HepG2 (cell line): Measurements from ENCODE around the gene MYO18A. TPM values are rescaled to one million over a fixed set of nuclear protein-coding genes. Genes with fewer than 3 reads are reported as not detected.

Experiments used
- ATAC-seq: fragments of 200-7000 bp; cut with Tn5 transposase; 3 replicates; pipeline ENCODE4 v1.9.1; 2020; ENCODE audit warnings: mild to moderate bottlenecking, moderate library complexity
- BruUV-seq: library from RNA; stranded (reverse); fragments of 400-500 nt; replicated peaks from 2 replicates; lab custom pipeline; 2021; lab: Mats Ljungman, UMichigan
- CTCF ChIA-PET: fragments of 300-600 bp; formaldehyde crosslinking; extraction: SDS; loops from one replicate; lab custom pipeline; 2021; ENCODE audit warnings: low total read pairs, inconsistent platforms, low intra/inter-chr PET ratio; lab: Yijun Ruan, JAX
- POLR2A ChIA-PET: fragments of 350-600 bp; sonication (Branson Sonifier 250); formaldehyde crosslinking; loops from one replicate; lab custom pipeline; 2020; ENCODE audit warnings: antibody characterized with exemption, inconsistent platforms; lab: Yijun Ruan, JAX
- DNase-seq: peaks from one replicate; pipeline ENCODE4 v3.0.0-alpha.2; 2015; ENCODE audit warnings: low spot score
- FAIRE-seq: peaks from 3 replicates; lab custom pipeline; 2011; peaks lifted over from hg19 to GRCh38; lab: Jason Lieb, UNC
- H2AFZ ChIP-seq: one replicate; pipeline ENCODE4 v1.6.1; 2011; ENCODE audit warnings: low read length, inconsistent platforms
- H3K27ac ChIP-seq: fragments of 300-600 bp; 3 replicates; pipeline ENCODE4 v1.8.0; 2011; ENCODE audit warnings: mixed run types, mild to moderate bottlenecking, mixed read lengths, low read length, inconsistent platforms; ENCODE audit not compliant: insufficient read depth; ENCODE audit errors: extremely low read length
- H3K27me3 ChIP-seq, 2 experiments: fragments of 200-600 bp in 1 of 2; 2 replicates in 1 of 2; 3 replicates in 1 of 2; pipeline versions ENCODE4 v1.6.0 to v1.8.0; 2011; ENCODE audit warnings: low read length in 2 of 2, mild to moderate bottlenecking in 2 of 2, moderate library complexity in 2 of 2, inconsistent platforms in 1 of 2; ENCODE audit not compliant: insufficient read depth in 2 of 2, control insufficient read depth in 1 of 2
- H3K36me3 ChIP-seq, 2 experiments: fragments of 200-600 bp in 1 of 2; replicated peaks in 1 of 2; 2 replicates in 1 of 2; 3 replicates in 1 of 2; pipeline versions ENCODE4 v1.5.1 to v1.8.0; 2011; ENCODE audit warnings: low read length in 2 of 2, inconsistent platforms in 1 of 2; ENCODE audit not compliant: insufficient read depth in 2 of 2, control insufficient read depth in 1 of 2
- H3K4me1 ChIP-seq: 2 replicates; pipeline ENCODE4 v1.5.1; 2012; ENCODE audit warnings: low read length, inconsistent platforms; ENCODE audit not compliant: insufficient read depth
- H3K4me2 ChIP-seq: 2 replicates; pipeline ENCODE4 v1.6.0; 2011; ENCODE audit warnings: low read depth, low read length, inconsistent platforms
- H3K4me3 ChIP-seq, 3 experiments: fragments of 200-600 bp in 1 of 3; sonication (generic), shearing (Covaris generic) in 1 of 3; replicated peaks in 1 of 3; 2 replicates each; pipeline ENCODE4 v1.5.1; 2011 to 2016; ENCODE audit warnings: low read length in 3 of 3, inconsistent platforms in 2 of 3, low read depth in 2 of 3, mild to moderate bottlenecking in 2 of 3, control low read depth in 1 of 3, mixed read lengths in 1 of 3; ENCODE audit not compliant: insufficient read depth in 1 of 3
- H3K79me2 ChIP-seq: one replicate; pipeline ENCODE4 v1.6.1; 2011; ENCODE audit warnings: low read length, inconsistent platforms; ENCODE audit not compliant: insufficient read depth
- H3K9ac ChIP-seq: 2 replicates; pipeline ENCODE4 v1.6.0; 2011; ENCODE audit warnings: mild to moderate bottlenecking, low read depth, low read length, inconsistent platforms; ENCODE audit not compliant: insufficient read depth
- H3K9me3 ChIP-seq: 2 replicates; pipeline ENCODE4 v1.5.1; 2012; ENCODE audit warnings: mild to moderate bottlenecking, low read length
- H4K20me1 ChIP-seq: 2 replicates; pipeline ENCODE4 v1.6.0; 2011; ENCODE audit warnings: inconsistent platforms, mild to moderate bottlenecking, low read length, moderate library complexity; ENCODE audit not compliant: insufficient read depth
- AGO1 ChIP-seq: fragments of 200-400 bp; formaldehyde crosslinking; IDR thresholded peaks from 2 replicates; pipeline ENCODE4 v1.6.1; 2017; ENCODE audit warnings: mild to moderate bottlenecking, low read depth, low read length, moderate library complexity; ENCODE audit not compliant: poor library complexity, severe bottlenecking
- CREM ChIP-seq, 2 experiments: sonication (generic) in 1 of 2; formaldehyde crosslinking in 1 of 2; IDR thresholded peaks; 2 replicates each; pipeline versions ENCODE4 v1.4.0 to v1.6.1; 2016 to 2020; ENCODE audit warnings: antibody characterized with exemption in 1 of 2, mild to moderate bottlenecking in 1 of 2, missing genetic modification reagents in 1 of 2
- GTF3A ChIP-seq: sonication (generic); formaldehyde crosslinking; conservative IDR thresholded peaks from 2 replicates; pipeline ENCODE4 v1.4.0; 2020; ENCODE audit warnings: mild to moderate bottlenecking, missing genetic modification reagents
- HNRNPL ChIP-seq: fragments of 200-400 bp; formaldehyde crosslinking; IDR thresholded peaks from 2 replicates; pipeline ENCODE4 v1.6.1; 2017; ENCODE audit warnings: mild to moderate bottlenecking, low read depth, low read length
- KDM2A ChIP-seq: sonication (generic); formaldehyde crosslinking; IDR thresholded peaks from 2 replicates; pipeline ENCODE4 v1.4.0; 2020; ENCODE audit warnings: low read depth, missing genetic modification reagents, borderline replicate concordance
- KLF12 ChIP-seq: sonication (generic); formaldehyde crosslinking; IDR thresholded peaks from 2 replicates; pipeline ENCODE4 v1.4.0; 2020; ENCODE audit warnings: missing genetic modification reagents, borderline replicate concordance
- NFE2 ChIP-seq: sonication (generic); formaldehyde crosslinking; IDR thresholded peaks from 2 replicates; pipeline ENCODE4 v1.4.0; 2020; ENCODE audit warnings: missing genetic modification reagents
- NR1H2 ChIP-seq: sonication (generic); formaldehyde crosslinking; IDR thresholded peaks from 2 replicates; pipeline ENCODE4 v1.8.1; 2022; ENCODE audit warnings: low read depth, missing genetic modification reagents, borderline replicate concordance
- SMYD3 ChIP-seq: sonication (generic); formaldehyde crosslinking; IDR thresholded peaks from 2 replicates; pipeline ENCODE4 v1.8.1; 2023; ENCODE audit warnings: mild to moderate bottlenecking, missing genetic modification reagents
- ZNF572 ChIP-seq: sonication (generic); formaldehyde crosslinking; IDR thresholded peaks from 2 replicates; pipeline ENCODE4 v1.5.1; 2020; ENCODE audit warnings: mild to moderate bottlenecking, missing genetic modification reagents
- ZNF577 ChIP-seq: sonication (generic); formaldehyde crosslinking; IDR thresholded peaks from 2 replicates; pipeline ENCODE4 v1.4.0; 2020; ENCODE audit warnings: mild to moderate bottlenecking, low read depth, missing genetic modification reagents, borderline replicate concordance
- WGBS: methylation state at CpG from one replicate; pipeline ENCODE4 v1.1.6; 2017; ENCODE audit warnings: low lambda C conversion rate; 5-methylcytosine and 5-hydroxymethylcytosine counted together
- in situ Hi-C: cut with HindIII; loops from 2 replicates; pipeline ENCODE4 v1.10.0; 2017; ENCODE audit warnings: low pct_unique_long_range_greater_than_20kb; ENCODE audit not compliant: extremely low pct_ligation_motif_present
- intact Hi-C: fragments of 100-400 bp; cut with micrococcal nuclease; formaldehyde crosslinking; loops from one replicate; pipeline ENCODE4 v1.10.0; 2022; ENCODE audit not compliant: unreplicated experiment
- polyA plus RNA-seq, 8 experiments: library from polyadenylated mRNA; depleted of rRNA in 3 of 8; stranded (reverse) in 7 of 8; unstranded in 1 of 8; fragments of >200 nt; fragmentation: Illumina TruSeq in 4 of 8; extraction: Trizol in 4 of 8; gene quantifications; 2 replicates each; pipeline versions ENCODE4 v1.2.1 to v1.2.3, GENCODE V29; 2011 to 2016; ENCODE audit warnings: low read depth in 4 of 8, missing spikeins in 1 of 8, mixed read lengths in 1 of 8; ENCODE audit not compliant: insufficient read depth in 1 of 8
- total RNA-seq, 5 experiments: library from RNA; depleted of rRNA; stranded (reverse); fragments of >200 nt; fragmentation: Illumina TruSeq; extraction: Trizol; gene quantifications; 2 replicates each; pipeline ENCODE4 v1.2.3, GENCODE V29; 2016; ENCODE audit warnings: low read depth in 1 of 5
- TF ChIP-seq, protein P1 (sequence below): IDR thresholded peaks from 2 replicates; pipeline ENCODE4 v1.6.1; 2018; ENCODE audit warnings: missing genetic modification reagents, mild to moderate bottlenecking, missing compliant biosample characterization
- TF ChIP-seq, protein P2 (sequence below): sonication (generic); formaldehyde crosslinking; IDR thresholded peaks from 2 replicates; pipeline ENCODE4 v1.5.1; 2020; ENCODE audit warnings: missing genetic modification reagents, mild to moderate bottlenecking, borderline replicate concordance

Gene MYO18A
- total and polyA plus RNA-seq, 2 of the 13 experiments (the other 11 are each of a cell fraction or from before 2014, with no cell fraction given), result 16.8 to 24.8 TPM

DNA sequence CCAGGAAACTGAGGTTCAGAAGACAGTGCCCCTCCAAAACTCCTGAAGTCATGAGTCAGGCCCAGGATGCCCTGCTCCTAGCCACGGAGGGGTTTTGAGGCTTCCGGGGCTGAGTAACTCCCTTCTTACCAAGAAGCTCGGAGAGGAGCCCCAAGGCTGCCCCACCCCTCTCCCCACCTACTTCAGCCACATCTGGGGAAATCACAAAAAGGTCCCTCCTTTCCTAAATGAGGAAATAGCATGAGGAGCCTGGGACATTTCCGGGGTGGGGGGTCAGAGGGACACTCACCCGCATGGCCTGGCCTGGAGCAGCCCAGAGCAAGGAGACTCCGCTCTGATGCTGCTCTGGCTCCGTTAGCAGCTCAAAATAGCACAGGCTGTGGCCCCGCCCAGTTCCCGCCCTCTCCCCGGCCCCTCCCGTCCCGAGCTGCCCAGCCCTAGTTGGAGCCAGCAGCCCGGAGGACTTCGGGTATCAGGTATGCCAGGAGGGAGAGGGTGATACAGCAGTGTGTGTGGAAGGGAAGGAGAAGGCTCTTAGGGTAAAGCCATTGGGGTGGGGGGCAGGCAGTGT lies 40.1 kb downstream of the MYO18A start:
- no peaks in the 10 kb centered on the region for H3K9me3 ChIP-seq
- no peak for DNase-seq
- no peak overlapping the region for H3K27ac ChIP-seq
- no peak overlapping the region for H3K9ac ChIP-seq
- H4K20me1 ChIP-seq, result peaks cover 42% of the 10 kb centered on the region
- peaks cover 10 to 18% of the 10 kb centered on the region in 2 experiments for H3K36me3 ChIP-seq
- H3K27me3 ChIP-seq, result no peaks in the 10 kb centered on the region
- peaks cover 33% of the 10 kb centered on the region for H3K79me2 ChIP-seq
- FAIRE-seq, result no peak
- peaks cover 28% of the 10 kb centered on the region for H3K4me1 ChIP-seq
- intact Hi-C loops (loop anchor here (10.0 kb wide), 1 partner anchor 55 kb away; no protein-coding TSS in a partner anchor), in situ Hi-C loops (no loop called here)
- H2AFZ ChIP-seq, result no peak overlapping the region
- TF ChIP-seq ZNF572 (CRISPR knock-in tag) (no peak), KLF12 (CRISPR knock-in tag) (no peak), ZNF577 (CRISPR knock-in tag) (no peak), NFE2 (CRISPR knock-in tag) (no peak), AGO1 (no peak), HNRNPL (no peak), NR1H2 (no peak), KDM2A (CRISPR knock-in tag) (no peak), SMYD3 (no peak), GTF3A (CRISPR knock-in tag) (no peak), CREM (IDR thresholded peaks at IDR 0.05) (no peak), CREM (CRISPR knock-in tag; IDR thresholded peaks at IDR 0.05) (no peak)
- TF ChIP-seq, protein P1, sequence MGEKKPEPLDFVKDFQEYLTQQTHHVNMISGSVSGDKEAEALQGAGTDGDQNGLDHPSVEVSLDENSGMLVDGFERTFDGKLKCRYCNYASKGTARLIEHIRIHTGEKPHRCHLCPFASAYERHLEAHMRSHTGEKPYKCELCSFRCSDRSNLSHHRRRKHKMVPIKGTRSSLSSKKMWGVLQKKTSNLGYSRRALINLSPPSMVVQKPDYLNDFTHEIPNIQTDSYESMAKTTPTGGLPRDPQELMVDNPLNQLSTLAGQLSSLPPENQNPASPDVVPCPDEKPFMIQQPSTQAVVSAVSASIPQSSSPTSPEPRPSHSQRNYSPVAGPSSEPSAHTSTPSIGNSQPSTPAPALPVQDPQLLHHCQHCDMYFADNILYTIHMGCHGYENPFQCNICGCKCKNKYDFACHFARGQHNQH (CRISPR knock-in tag), result no peak
- TF ChIP-seq, protein P2, sequence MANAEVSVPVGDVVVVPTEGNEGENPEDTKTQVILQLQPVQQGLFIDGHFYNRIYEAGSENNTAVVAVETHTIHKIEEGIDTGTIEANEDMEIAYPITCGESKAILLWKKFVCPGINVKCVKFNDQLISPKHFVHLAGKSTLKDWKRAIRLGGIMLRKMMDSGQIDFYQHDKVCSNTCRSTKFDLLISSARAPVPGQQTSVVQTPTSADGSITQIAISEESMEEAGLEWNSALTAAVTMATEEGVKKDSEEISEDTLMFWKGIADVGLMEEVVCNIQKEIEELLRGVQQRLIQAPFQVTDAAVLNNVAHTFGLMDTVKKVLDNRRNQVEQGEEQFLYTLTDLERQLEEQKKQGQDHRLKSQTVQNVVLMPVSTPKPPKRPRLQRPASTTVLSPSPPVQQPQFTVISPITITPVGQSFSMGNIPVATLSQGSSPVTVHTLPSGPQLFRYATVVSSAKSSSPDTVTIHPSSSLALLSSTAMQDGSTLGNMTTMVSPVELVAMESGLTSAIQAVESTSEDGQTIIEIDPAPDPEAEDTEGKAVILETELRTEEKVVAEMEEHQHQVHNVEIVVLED, result no peak
- POLR2A ChIA-PET, result no interaction called here
- CTCF ChIA-PET, result no interaction called here
- ATAC-seq, result no peak
- H3K4me2 ChIP-seq, result no peak overlapping the region
- 87% methylated on average over 13 of the region's 14 CpGs for WGBS
- no TSS peak for BruUV-seq
- no peak overlapping the region for H3K4me3 ChIP-seq
